ENCODE data around the gene RAB9B.
"Not testable (repeated sequence)": the region's sequence is repeated elsewhere in the genome, so short reads cannot be mapped to it uniquely, and the experiment has no call there.

RAB9B gene

DNA sequence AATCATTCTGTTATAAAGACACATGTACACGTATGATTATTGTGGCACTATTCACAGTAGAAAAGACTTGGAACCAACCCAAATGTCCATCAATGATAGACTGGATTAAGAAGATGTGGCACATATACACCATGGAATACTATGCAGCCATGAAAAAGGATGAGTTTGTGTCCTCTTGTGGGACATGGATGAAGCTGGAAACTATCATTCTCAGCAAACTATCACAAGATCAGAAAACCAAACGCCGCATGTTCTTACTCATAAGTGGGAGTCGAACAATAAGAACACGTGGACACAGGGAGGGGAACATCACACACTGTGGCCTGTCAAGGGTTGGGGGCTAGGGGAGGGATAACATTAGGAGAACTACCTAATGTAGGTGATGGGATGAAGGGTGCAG lies 15.0 kb downstream of the RAB9B start:
- not testable (repeated sequence) for H3K27me3 ChIP-seq (ENCODE audit: control insufficient read depth in 1 of 2, insufficient read depth in 2 of 2, low read length in 2 of 2); H3K36me3 ChIP-seq (ENCODE audit: control insufficient read depth in 1 of 2, insufficient read depth in 2 of 2, low read length in 2 of 2); H3K27ac ChIP-seq (ENCODE audit: low read depth, low read length); H3K9ac ChIP-seq (ENCODE audit: low read depth in 1 of 2, low read length in 2 of 2); H3K9me3 ChIP-seq (ENCODE audit: control insufficient read depth in 1 of 2, low read length in 2 of 2); H3K4me3 ChIP-seq (ENCODE audit: low read depth in 1 of 2, low read length in 2 of 2); H3K4me1 ChIP-seq (ENCODE audit: control insufficient read depth in 1 of 2, insufficient read depth in 2 of 2, low read length in 2 of 2)

DNA sequence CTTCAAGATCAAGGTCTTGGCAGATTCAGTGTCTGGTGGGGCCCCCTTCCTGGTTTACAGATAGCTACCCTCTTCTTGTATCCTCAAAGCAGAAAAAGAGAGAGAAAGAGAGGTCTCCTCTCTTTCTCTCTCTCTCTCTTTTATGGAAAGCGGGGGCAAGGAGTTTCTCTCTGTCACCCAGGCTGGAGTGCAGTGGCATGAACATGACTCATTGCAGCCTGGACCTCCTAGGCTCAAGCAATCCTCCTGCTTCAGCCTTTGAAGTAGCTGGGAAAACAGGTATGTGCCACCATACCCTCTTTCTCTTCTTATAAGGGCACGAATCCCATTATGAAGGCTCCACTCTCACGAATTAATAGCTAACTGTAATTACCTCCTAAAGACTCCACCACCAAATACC lies 20.2 kb downstream of the RAB9B start:
- Histone ChIP-seq H3K4me1 (ENCODE audit: control insufficient read depth in 1 of 2, insufficient read depth in 2 of 2, low read length in 2 of 2) (no peaks in the 10 kb centered on the region), H3K27ac (ENCODE audit: low read depth, low read length) (no peak overlapping the region), H3K4me3 (ENCODE audit: low read depth in 1 of 2, low read length in 2 of 2) (no peak overlapping the region), H3K9ac (ENCODE audit: low read depth in 1 of 2, low read length in 2 of 2) (no peak overlapping the region), H3K36me3 (ENCODE audit: control insufficient read depth in 1 of 2, insufficient read depth in 2 of 2, low read length in 2 of 2) (no peaks in the 10 kb centered on the region), H3K9me3 (ENCODE audit: control insufficient read depth in 1 of 2, low read length in 2 of 2) (no peaks in the 10 kb centered on the region), H3K27me3 (ENCODE audit: control insufficient read depth in 1 of 2, insufficient read depth in 2 of 2, low read length in 2 of 2) (no peaks in the 10 kb centered on the region)

DNA sequence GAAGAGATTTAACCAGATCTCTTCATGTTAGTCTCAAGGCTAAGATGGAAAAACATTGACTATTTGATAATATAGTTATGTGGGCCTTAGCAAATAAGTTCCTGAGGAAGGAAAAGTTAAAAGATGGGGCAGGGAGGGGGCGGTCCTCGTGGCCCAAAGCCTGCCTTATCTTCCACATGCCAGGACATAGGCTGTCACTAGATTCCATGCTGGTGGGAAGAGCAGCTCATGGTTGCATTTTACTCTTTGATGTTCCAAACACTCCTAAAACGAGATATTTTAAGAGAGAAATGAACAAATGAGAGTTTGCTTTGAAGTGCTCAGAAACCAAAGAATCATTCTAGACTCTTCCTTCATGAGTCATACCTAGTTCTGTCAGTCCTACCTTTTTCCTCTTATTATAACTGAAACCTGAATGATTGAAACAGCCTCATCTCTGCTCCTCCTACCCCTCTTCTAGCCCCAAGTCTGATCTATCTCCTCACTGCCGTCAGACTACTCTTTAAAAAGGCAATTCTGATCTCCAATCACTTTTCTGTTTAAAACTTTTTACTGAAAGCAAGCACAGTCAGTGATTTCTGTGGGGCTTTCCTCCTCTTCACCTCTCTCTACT lies 25.1 kb downstream of the RAB9B start:
- no peaks in the 10 kb centered on the region for H3K4me1 ChIP-seq (ENCODE audit: control insufficient read depth in 1 of 2, insufficient read depth in 2 of 2, low read length in 2 of 2)
- H3K36me3 ChIP-seq (ENCODE audit: control insufficient read depth in 1 of 2, insufficient read depth in 2 of 2, low read length in 2 of 2) = no peaks in the 10 kb centered on the region
- no peaks in the 10 kb centered on the region for H3K9me3 ChIP-seq (ENCODE audit: control insufficient read depth in 1 of 2, low read length in 2 of 2)
- H3K9ac ChIP-seq (ENCODE audit: low read depth in 1 of 2, low read length in 2 of 2) = no peak overlapping the region
- no peaks in the 10 kb centered on the region for H3K27me3 ChIP-seq (ENCODE audit: control insufficient read depth in 1 of 2, insufficient read depth in 2 of 2, low read length in 2 of 2)
- H3K4me3 ChIP-seq (ENCODE audit: low read depth in 1 of 2, low read length in 2 of 2) = no peak overlapping the region
- H3K27ac ChIP-seq (ENCODE audit: low read depth, low read length) = no peak overlapping the region

DNA sequence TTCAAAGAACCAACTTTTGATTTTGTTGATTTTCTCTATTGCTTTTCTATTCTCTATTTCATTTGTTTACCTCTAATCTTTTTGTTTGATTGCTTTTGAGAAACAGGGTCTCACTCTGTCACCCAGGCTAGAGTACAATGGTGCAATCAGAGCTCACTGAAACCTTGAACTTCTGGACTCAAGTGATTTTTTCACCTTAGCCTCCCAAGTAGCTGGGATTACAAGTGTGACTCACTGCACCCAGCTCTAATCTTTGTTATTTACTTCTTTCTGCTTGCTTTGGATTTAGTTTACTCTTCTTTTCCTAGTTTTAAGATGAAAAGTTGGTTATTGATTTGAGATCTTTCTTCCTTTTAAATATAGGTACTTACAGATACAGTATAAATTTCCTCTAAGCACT lies 26.2 kb downstream of the RAB9B start:
- H3K4me1 ChIP-seq (ENCODE audit: control insufficient read depth in 1 of 2, insufficient read depth in 2 of 2, low read length in 2 of 2) = no peaks in the 10 kb centered on the region
- H3K27ac ChIP-seq (ENCODE audit: low read depth, low read length) = no peak overlapping the region
- H3K9me3 ChIP-seq (ENCODE audit: control insufficient read depth in 1 of 2, low read length in 2 of 2) = no peaks in the 10 kb centered on the region
- no peaks in the 10 kb centered on the region for H3K27me3 ChIP-seq (ENCODE audit: control insufficient read depth in 1 of 2, insufficient read depth in 2 of 2, low read length in 2 of 2)
- H3K9ac ChIP-seq (ENCODE audit: low read depth in 1 of 2, low read length in 2 of 2) = no peak overlapping the region
- H3K4me3 ChIP-seq (ENCODE audit: low read depth in 1 of 2, low read length in 2 of 2) = no peak overlapping the region
- no peaks in the 10 kb centered on the region for H3K36me3 ChIP-seq (ENCODE audit: control insufficient read depth in 1 of 2, insufficient read depth in 2 of 2, low read length in 2 of 2)

DNA sequence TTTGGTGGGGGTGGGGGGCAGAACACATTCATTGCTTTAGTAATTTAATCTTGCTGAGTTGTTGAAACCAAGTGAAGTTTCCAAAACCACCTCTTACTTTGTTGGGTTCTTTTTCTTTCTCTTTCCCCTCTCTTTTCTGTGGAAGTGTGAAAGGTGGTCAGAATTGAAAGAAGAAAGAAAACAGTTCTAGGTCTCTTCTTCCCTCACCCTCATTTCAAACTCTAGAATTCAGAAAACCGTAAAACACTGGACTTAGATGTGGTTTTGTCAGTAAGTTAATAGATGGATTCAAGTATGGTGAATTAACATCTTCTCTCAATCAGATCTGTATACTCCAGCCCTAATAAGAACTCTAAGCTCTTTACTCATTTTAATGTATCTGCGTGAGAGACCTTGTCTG lies 31.7 kb downstream of the RAB9B start:
- Histone ChIP-seq H3K27ac (ENCODE audit: low read depth, low read length) (no peak overlapping the region), H3K27me3 (ENCODE audit: control insufficient read depth in 1 of 2, insufficient read depth in 2 of 2, low read length in 2 of 2) (no peaks in the 10 kb centered on the region), H3K4me1 (ENCODE audit: control insufficient read depth in 1 of 2, insufficient read depth in 2 of 2, low read length in 2 of 2) (no peaks in the 10 kb centered on the region), H3K9me3 (ENCODE audit: control insufficient read depth in 1 of 2, low read length in 2 of 2) (no peaks in the 10 kb centered on the region), H3K4me3 (ENCODE audit: low read depth in 1 of 2, low read length in 2 of 2) (no peak overlapping the region), H3K36me3 (ENCODE audit: control insufficient read depth in 1 of 2, insufficient read depth in 2 of 2, low read length in 2 of 2) (no peaks in the 10 kb centered on the region), H3K9ac (ENCODE audit: low read depth in 1 of 2, low read length in 2 of 2) (no peak overlapping the region)

DNA sequence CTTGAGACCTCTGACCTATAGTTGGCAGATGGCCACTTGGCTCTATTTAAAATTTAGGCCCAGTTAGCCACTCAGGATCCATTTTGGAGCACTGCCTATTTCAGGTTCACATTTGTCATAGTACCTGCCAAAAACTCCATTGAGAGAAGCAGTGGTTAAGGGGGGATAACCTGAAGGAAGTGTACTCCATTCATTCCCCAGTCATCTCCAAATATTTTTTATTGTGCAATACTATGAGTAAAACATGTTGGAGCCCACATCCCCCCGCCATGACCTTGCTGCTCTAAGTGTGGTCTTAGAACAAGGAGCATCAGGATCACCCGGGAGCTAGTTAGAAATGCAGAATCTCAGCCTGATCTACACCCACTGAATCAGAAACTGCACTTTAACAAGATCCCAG lies 34.4 kb downstream of the RAB9B start:
- H3K4me1 ChIP-seq (ENCODE audit: control insufficient read depth in 1 of 2, insufficient read depth in 2 of 2, low read length in 2 of 2) = no peaks in the 10 kb centered on the region
- no peak overlapping the region for H3K9ac ChIP-seq (ENCODE audit: low read depth in 1 of 2, low read length in 2 of 2)
- H3K36me3 ChIP-seq (ENCODE audit: control insufficient read depth in 1 of 2, insufficient read depth in 2 of 2, low read length in 2 of 2) = no peaks in the 10 kb centered on the region
- H3K9me3 ChIP-seq (ENCODE audit: control insufficient read depth in 1 of 2, low read length in 2 of 2) = no peaks in the 10 kb centered on the region
- no peak overlapping the region for H3K4me3 ChIP-seq (ENCODE audit: low read depth in 1 of 2, low read length in 2 of 2)
- no peak overlapping the region for H3K27ac ChIP-seq (ENCODE audit: low read depth, low read length)
- no peaks in the 10 kb centered on the region for H3K27me3 ChIP-seq (ENCODE audit: control insufficient read depth in 1 of 2, insufficient read depth in 2 of 2, low read length in 2 of 2)

DNA sequence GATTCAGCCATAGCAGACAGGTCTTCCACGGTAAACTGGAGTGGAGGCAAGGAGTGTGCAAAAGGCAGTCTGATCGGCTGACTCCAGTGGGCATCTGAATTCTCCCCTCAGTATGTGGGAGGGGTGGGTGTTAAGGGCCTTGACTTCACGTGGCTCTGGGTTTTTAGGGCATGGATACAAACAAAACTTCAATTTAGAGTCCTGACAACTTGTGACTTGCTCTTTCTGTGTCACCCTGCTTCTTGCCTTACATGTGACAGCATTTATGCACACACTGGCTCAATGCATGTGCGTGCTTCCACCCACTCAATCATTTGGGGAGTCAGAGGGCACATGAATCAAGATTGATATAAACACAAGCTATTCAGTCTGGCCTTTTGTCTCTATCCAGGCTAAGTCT lies 37.9 kb downstream of the RAB9B start:
- no peaks in the 10 kb centered on the region for H3K4me1 ChIP-seq (ENCODE audit: control insufficient read depth in 1 of 2, insufficient read depth in 2 of 2, low read length in 2 of 2)
- H3K27me3 ChIP-seq (ENCODE audit: control insufficient read depth in 1 of 2, insufficient read depth in 2 of 2, low read length in 2 of 2) = no peaks in the 10 kb centered on the region
- H3K9ac ChIP-seq (ENCODE audit: low read depth in 1 of 2, low read length in 2 of 2) = no peak overlapping the region
- H3K9me3 ChIP-seq (ENCODE audit: control insufficient read depth in 1 of 2, low read length in 2 of 2) = no peaks in the 10 kb centered on the region
- no peaks in the 10 kb centered on the region for H3K36me3 ChIP-seq (ENCODE audit: control insufficient read depth in 1 of 2, insufficient read depth in 2 of 2, low read length in 2 of 2)
- no peak overlapping the region for H3K27ac ChIP-seq (ENCODE audit: low read depth, low read length)
- H3K4me3 ChIP-seq (ENCODE audit: low read depth in 1 of 2, low read length in 2 of 2) = no peak overlapping the region

DNA sequence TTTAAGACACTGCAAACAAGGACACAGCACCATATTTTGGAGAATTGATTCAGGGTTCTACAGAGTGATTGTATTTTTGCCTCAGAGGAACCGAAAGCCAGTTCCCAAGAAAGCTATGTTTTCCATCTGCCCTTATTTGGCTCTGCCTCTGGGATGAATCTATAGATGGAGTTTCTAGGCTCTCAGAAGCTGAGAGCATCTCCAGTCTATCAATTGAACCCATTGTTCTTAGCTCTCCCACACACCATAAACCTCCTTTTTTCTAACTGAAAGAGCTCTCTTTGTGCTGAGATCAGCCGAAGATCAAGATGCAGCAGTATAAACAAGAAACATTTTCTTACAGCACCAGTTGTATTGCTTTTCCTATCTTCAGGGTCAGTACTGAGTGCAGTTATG lies 38.5 kb downstream of the RAB9B start:
- Histone ChIP-seq H3K36me3 (ENCODE audit: control insufficient read depth in 1 of 2, insufficient read depth in 2 of 2, low read length in 2 of 2) (no peaks in the 10 kb centered on the region), H3K4me3 (ENCODE audit: low read depth in 1 of 2, low read length in 2 of 2) (no peak overlapping the region), H3K27me3 (ENCODE audit: control insufficient read depth in 1 of 2, insufficient read depth in 2 of 2, low read length in 2 of 2) (no peaks in the 10 kb centered on the region), H3K9me3 (ENCODE audit: control insufficient read depth in 1 of 2, low read length in 2 of 2) (no peaks in the 10 kb centered on the region), H3K9ac (ENCODE audit: low read depth in 1 of 2, low read length in 2 of 2) (no peak overlapping the region), H3K27ac (ENCODE audit: low read depth, low read length) (no peak overlapping the region), H3K4me1 (ENCODE audit: control insufficient read depth in 1 of 2, insufficient read depth in 2 of 2, low read length in 2 of 2) (no peaks in the 10 kb centered on the region)

DNA sequence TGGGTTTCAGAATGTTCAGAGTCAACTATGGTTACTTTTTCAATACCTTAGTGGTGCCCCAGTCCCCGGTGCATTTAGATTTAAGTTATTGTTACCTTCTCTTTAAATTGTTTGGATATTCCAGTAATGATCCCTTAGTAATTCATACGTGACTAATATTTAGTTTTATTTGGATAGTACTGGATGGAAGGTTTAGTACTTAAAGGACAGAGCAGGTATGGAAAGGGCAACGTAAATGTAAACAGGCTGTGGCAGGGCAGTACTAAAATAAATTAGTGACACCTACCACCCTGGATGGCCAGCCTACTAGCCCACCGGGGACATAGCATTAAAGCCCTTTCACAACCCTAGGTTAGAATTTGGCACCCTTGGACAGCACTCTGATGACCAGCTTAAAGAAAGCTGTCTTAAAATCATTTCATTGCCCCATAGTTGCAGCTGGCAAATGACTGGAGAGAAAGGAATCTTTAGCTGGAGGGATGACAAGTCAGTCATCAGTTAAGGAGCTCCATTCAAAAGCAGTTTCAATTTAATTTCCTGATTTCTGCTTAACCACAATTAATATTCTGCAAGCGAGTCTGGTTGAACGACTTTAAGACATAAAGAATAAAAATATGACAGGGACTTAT lies 39.0 kb downstream of the RAB9B start:
- Histone ChIP-seq H3K9ac (ENCODE audit: low read depth in 1 of 2, low read length in 2 of 2) (no peak overlapping the region), H3K27ac (ENCODE audit: low read depth, low read length) (no peak overlapping the region), H3K27me3 (ENCODE audit: control insufficient read depth in 1 of 2, insufficient read depth in 2 of 2, low read length in 2 of 2) (no peaks in the 10 kb centered on the region), H3K4me1 (ENCODE audit: control insufficient read depth in 1 of 2, insufficient read depth in 2 of 2, low read length in 2 of 2) (no peaks in the 10 kb centered on the region), H3K9me3 (ENCODE audit: control insufficient read depth in 1 of 2, low read length in 2 of 2) (no peaks in the 10 kb centered on the region), H3K36me3 (ENCODE audit: control insufficient read depth in 1 of 2, insufficient read depth in 2 of 2, low read length in 2 of 2) (no peaks in the 10 kb centered on the region), H3K4me3 (ENCODE audit: low read depth in 1 of 2, low read length in 2 of 2) (no peak overlapping the region)

DNA sequence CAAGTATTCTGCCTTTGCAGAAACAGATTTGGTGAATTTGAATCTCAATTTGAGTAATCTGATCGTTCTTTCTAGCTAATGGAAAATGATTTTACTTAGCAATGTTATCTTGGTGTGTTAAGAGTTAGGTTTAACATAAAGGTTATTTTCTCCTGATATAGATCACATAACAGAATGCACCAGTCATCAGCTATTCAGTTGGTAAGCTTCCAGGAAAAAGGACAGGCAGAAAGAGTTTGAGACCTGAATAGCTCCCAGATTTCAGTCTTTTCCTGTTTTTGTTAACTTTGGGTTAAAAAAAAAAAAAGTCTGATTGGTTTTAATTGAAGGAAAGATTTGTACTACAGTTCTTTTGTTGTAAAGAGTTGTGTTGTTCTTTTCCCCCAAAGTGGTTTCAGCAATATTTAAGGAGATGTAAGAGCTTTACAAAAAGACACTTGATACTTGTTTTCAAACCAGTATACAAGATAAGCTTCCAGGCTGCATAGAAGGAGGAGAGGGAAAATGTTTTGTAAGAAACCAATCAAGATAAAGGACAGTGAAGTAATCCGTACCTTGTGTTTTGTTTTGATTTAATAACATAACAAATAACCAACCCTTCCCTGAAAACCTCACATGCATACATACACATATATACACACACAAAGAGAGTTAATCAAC lies 40.1 kb downstream of the RAB9B start:
- Histone ChIP-seq H3K9ac (ENCODE audit: low read depth in 1 of 2, low read length in 2 of 2) (no peak overlapping the region), H3K36me3 (ENCODE audit: control insufficient read depth in 1 of 2, insufficient read depth in 2 of 2, low read length in 2 of 2) (no peaks in the 10 kb centered on the region), H3K4me1 (ENCODE audit: control insufficient read depth in 1 of 2, insufficient read depth in 2 of 2, low read length in 2 of 2) (no peaks in the 10 kb centered on the region), H3K27me3 (ENCODE audit: control insufficient read depth in 1 of 2, insufficient read depth in 2 of 2, low read length in 2 of 2) (no peaks in the 10 kb centered on the region), H3K4me3 (ENCODE audit: low read depth in 1 of 2, low read length in 2 of 2) (no peak overlapping the region), H3K27ac (ENCODE audit: low read depth, low read length) (no peak overlapping the region), H3K9me3 (ENCODE audit: control insufficient read depth in 1 of 2, low read length in 2 of 2) (no peaks in the 10 kb centered on the region)

Data from duodenal mucosa (tissue), 2 donors.